K562 (cell line): ENCODE results near the gene UBXN6. TPM values are rescaled to one million over a fixed set of nuclear protein-coding genes. Genes with fewer than 3 reads are reported as not detected.
A peak's percentile ranks its signal among the peaks of the same experiment; 100 is the strongest.

Experiments used
- FOXP1 ChIP-seq: sonication (generic); formaldehyde crosslinking; IDR thresholded peaks from 2 replicates; pipeline ENCODE4 v1.8.0; 2022; ENCODE audit warnings: mild to moderate bottlenecking, missing genetic modification reagents
- GABPB2 ChIP-seq: fragments of 250-450 bp; sonication (Bioruptor Pico); conservative IDR thresholded peaks from 2 replicates; pipeline ENCODE4 v1.5.1; 2021; ENCODE audit warnings: mild to moderate bottlenecking
- MAFK ChIP-seq: IDR thresholded peaks from 2 replicates; pipeline ENCODE4 v1.6.1; 2011; ENCODE audit warnings: low read length, improper control_type of control experiment
- MCM5 ChIP-seq: fragments of 450-650 bp; IDR thresholded peaks from 2 replicates; pipeline ENCODE4 v1.6.1; 2016; ENCODE audit warnings: low read depth
- RAD21 ChIP-seq, 2 experiments: fragments of 250-450 bp in 1 of 2; fragments of 450-650 bp in 1 of 2; sonication (Bioruptor Pico) in 1 of 2; formaldehyde crosslinking in 1 of 2; IDR thresholded peaks in 1 of 2; conservative IDR thresholded peaks in 1 of 2; 2 replicates each; pipeline versions ENCODE4 v1.4.0 to v1.8.0; 2020 to 2022; ENCODE audit warnings: mild to moderate bottlenecking in 2 of 2, moderate library complexity in 1 of 2
- RBFOX2 ChIP-seq: fragments of 200-400 bp; formaldehyde crosslinking; IDR thresholded peaks from 2 replicates; pipeline ENCODE4 v1.6.1; 2017; ENCODE audit warnings: low read depth, mild to moderate bottlenecking, low read length, moderate library complexity
- RBM34 ChIP-seq: fragments of 200-400 bp; formaldehyde crosslinking; IDR thresholded peaks from 2 replicates; pipeline ENCODE4 v1.6.1; 2018; ENCODE audit warnings: low read length, borderline replicate concordance; ENCODE audit not compliant: insufficient read depth
- SAFB2 ChIP-seq: fragments of 200-400 bp; formaldehyde crosslinking; IDR thresholded peaks from 2 replicates; pipeline ENCODE4 v1.6.1; 2018; ENCODE audit warnings: borderline replicate concordance, low read length, low read depth, moderate library complexity; ENCODE audit not compliant: severe bottlenecking
- TAF1 ChIP-seq: IDR thresholded peaks from 2 replicates; pipeline ENCODE4 v1.6.1; 2011; ENCODE audit warnings: mild to moderate bottlenecking, low read length, moderate library complexity; ENCODE audit not compliant: insufficient read depth, control insufficient read depth, severe bottlenecking; ENCODE audit errors: extremely low read depth
- TEAD1 ChIP-seq, 2 experiments: fragments of 450-650 bp in 1 of 2; sonication (generic) in 1 of 2; formaldehyde crosslinking; IDR thresholded peaks; 2 replicates each; pipeline versions ENCODE4 v1.4.0 to v1.8.0; 2020 to 2022; ENCODE audit warnings: mild to moderate bottlenecking in 2 of 2, missing genetic modification reagents in 1 of 2
- ZNF644 ChIP-seq: fragments of 200-800 bp; sonication (Bioruptor generic); IDR thresholded peaks from 2 replicates; pipeline ENCODE4 v1.6.1; 2016; ENCODE audit warnings: low read depth, missing genetic modification characterization, missing compliant biosample characterization
- polyA plus RNA-seq, 8 experiments: library from polyadenylated mRNA; depleted of rRNA in 4 of 8; stranded (reverse) in 5 of 8; unstranded in 3 of 8; fragments of >200 nt; fragmentation: Nextera tagmentation in 2 of 8; fragmentation: Illumina TruSeq in 1 of 8; extraction: Ambion mirVana in 2 of 8; extraction: Trizol in 1 of 8; gene quantifications; 2 replicates each; pipeline versions ENCODE4 v1.2.1 to v1.2.3, GENCODE V29; 2011 to 2014; ENCODE audit warnings: inconsistent platforms in 1 of 8, missing spikeins in 1 of 8
- total RNA-seq, 7 experiments: library from RNA; depleted of rRNA in 6 of 7; stranded (reverse); fragments of >200 nt in 6 of 7; fragmentation: Illumina TruSeq in 2 of 7; extraction: Trizol in 2 of 7; gene quantifications; 2 replicates each; pipeline versions ENCODE4 v1.2.1 to v1.2.3, GENCODE V29; 2011 to 2021; ENCODE audit warnings: low replicate concordance in 1 of 7
- TF ChIP-seq, protein P1 (sequence below): sonication (generic); formaldehyde crosslinking; IDR thresholded peaks from 2 replicates; pipeline ENCODE4 v1.8.0; 2022; ENCODE audit warnings: mild to moderate bottlenecking, missing genetic modification reagents
- TF ChIP-seq, protein P2 (sequence below): sonication (generic); formaldehyde crosslinking; IDR thresholded peaks from 2 replicates; pipeline ENCODE4 v1.8.0; 2022; ENCODE audit warnings: mild to moderate bottlenecking, missing genetic modification reagents
- TF ChIP-seq, protein P3 (sequence below): fragments of 250-450 bp; sonication (Bioruptor Pico); IDR thresholded peaks from 2 replicates; pipeline ENCODE4 v1.5.0; 2021; ENCODE audit warnings: mild to moderate bottlenecking, borderline replicate concordance
- TF ChIP-seq, protein P4 (sequence below), 2 experiments: fragments of 450-650 bp; conservative IDR thresholded peaks; 2 replicates each; pipeline ENCODE4 v1.6.1; 2017; ENCODE audit warnings: mild to moderate bottlenecking in 2 of 2, moderate library complexity in 2 of 2

Gene UBXN6
- total and polyA plus RNA-seq, 9 of the 15 experiments (the other 6 are each of a cell fraction or from before 2014, with no cell fraction given): 0.48 to 90.2 (median 29.5) TPM

DNA sequence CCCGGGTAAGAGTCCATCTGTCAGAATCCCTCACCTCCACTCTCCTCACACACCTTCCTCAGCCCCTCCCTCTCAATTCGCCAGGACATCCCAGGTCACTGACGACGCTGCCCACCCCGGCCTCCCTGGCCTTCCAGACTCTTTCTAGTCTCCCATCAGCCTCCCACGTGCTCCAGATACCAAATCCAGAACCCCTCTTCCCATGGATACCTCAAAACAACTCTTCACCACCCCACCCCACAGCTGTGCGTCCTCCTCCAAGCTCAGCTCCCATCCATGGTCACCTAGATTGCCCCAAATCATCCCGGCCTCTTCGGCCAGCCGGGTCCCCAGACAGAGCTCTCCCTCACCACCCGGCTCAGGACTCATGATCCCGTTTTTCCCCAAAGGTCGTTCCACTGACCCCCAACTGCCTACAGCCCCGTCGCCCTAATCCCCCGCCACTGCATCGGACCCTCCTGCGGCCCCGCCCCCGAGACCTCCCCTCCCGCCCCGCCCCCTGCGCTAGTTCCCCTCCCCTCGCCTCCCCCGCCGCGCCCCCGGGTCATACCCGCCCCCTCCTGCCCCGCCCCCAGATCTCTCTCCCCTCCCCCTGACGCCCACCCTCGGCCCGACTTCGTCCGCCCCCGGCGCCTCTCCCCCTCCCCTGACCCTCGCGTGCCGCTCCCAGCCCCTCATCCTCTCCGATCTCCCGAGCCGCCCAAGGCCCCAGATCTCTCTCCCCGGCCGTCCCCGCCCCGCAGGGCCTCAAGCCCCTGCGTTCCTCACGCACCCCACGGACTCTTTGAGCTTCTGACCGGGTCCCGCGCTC is 546 bp downstream of the UBXN6 start (continued):
- TF ChIP-seq RBFOX2 (peak; percentile 52; the same call in 1 of the 2 replicates), MCM5 (no peak), GABPB2 (no peak), RAD21 (CRISPR knock-in tag; conservative IDR thresholded peaks at IDR 0.05 in 1 of 2, IDR thresholded peaks at IDR 0.05 in 1 of 2) (no peak), MAFK (no peak), ZNF644 (no peak), SAFB2 (no peak), FOXP1 (CRISPR knock-in tag) (no peak), TEAD1 (CRISPR knock-in tag; IDR thresholded peaks at IDR 0.05) (no peak), TAF1 (no peak), RBM34 (no peak)
- TF ChIP-seq, protein P1, sequence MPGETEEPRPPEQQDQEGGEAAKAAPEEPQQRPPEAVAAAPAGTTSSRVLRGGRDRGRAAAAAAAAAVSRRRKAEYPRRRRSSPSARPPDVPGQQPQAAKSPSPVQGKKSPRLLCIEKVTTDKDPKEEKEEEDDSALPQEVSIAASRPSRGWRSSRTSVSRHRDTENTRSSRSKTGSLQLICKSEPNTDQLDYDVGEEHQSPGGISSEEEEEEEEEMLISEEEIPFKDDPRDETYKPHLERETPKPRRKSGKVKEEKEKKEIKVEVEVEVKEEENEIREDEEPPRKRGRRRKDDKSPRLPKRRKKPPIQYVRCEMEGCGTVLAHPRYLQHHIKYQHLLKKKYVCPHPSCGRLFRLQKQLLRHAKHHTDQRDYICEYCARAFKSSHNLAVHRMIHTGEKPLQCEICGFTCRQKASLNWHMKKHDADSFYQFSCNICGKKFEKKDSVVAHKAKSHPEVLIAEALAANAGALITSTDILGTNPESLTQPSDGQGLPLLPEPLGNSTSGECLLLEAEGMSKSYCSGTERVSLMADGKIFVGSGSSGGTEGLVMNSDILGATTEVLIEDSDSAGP (CRISPR knock-in tag): no peak
- TF ChIP-seq, protein P2, sequence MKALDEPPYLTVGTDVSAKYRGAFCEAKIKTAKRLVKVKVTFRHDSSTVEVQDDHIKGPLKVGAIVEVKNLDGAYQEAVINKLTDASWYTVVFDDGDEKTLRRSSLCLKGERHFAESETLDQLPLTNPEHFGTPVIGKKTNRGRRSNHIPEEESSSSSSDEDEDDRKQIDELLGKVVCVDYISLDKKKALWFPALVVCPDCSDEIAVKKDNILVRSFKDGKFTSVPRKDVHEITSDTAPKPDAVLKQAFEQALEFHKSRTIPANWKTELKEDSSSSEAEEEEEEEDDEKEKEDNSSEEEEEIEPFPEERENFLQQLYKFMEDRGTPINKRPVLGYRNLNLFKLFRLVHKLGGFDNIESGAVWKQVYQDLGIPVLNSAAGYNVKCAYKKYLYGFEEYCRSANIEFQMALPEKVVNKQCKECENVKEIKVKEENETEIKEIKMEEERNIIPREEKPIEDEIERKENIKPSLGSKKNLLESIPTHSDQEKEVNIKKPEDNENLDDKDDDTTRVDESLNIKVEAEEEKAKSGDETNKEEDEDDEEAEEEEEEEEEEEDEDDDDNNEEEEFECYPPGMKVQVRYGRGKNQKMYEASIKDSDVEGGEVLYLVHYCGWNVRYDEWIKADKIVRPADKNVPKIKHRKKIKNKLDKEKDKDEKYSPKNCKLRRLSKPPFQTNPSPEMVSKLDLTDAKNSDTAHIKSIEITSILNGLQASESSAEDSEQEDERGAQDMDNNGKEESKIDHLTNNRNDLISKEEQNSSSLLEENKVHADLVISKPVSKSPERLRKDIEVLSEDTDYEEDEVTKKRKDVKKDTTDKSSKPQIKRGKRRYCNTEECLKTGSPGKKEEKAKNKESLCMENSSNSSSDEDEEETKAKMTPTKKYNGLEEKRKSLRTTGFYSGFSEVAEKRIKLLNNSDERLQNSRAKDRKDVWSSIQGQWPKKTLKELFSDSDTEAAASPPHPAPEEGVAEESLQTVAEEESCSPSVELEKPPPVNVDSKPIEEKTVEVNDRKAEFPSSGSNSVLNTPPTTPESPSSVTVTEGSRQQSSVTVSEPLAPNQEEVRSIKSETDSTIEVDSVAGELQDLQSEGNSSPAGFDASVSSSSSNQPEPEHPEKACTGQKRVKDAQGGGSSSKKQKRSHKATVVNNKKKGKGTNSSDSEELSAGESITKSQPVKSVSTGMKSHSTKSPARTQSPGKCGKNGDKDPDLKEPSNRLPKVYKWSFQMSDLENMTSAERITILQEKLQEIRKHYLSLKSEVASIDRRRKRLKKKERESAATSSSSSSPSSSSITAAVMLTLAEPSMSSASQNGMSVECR (CRISPR knock-in tag): 0 out of 2 replicates have a peak, but pooled peaks have one; percentile 7
- TF ChIP-seq, protein P3, sequence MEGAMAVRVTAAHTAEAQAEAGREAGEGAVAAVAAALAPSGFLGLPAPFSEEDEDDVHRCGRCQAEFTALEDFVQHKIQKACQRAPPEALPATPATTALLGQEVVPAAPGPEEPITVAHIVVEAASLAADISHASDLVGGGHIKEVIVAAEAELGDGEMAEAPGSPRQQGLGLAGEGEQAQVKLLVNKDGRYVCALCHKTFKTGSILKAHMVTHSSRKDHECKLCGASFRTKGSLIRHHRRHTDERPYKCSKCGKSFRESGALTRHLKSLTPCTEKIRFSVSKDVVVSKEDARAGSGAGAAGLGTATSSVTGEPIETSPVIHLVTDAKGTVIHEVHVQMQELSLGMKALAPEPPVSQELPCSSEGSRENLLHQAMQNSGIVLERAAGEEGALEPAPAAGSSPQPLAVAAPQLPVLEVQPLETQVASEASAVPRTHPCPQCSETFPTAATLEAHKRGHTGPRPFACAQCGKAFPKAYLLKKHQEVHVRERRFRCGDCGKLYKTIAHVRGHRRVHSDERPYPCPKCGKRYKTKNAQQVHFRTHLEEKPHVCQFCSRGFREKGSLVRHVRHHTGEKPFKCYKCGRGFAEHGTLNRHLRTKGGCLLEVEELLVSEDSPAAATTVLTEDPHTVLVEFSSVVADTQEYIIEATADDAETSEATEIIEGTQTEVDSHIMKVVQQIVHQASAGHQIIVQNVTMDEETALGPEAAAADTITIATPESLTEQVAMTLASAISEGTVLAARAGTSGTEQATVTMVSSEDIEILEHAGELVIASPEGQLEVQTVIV (CRISPR knock-in tag): no peak
- TF ChIP-seq, protein P4, sequence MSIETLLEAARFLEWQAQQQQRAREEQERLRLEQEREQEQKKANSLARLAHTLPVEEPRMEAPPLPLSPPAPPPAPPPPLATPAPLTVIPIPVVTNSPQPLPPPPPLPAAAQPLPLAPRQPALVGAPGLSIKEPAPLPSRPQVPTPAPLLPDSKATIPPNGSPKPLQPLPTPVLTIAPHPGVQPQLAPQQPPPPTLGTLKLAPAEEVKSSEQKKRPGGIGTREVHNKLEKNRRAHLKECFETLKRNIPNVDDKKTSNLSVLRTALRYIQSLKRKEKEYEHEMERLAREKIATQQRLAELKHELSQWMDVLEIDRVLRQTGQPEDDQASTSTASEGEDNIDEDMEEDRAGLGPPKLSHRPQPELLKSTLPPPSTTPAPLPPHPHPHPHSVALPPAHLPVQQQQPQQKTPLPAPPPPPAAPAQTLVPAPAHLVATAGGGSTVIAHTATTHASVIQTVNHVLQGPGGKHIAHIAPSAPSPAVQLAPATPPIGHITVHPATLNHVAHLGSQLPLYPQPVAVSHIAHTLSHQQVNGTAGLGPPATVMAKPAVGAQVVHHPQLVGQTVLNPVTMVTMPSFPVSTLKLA (conservative IDR thresholded peaks at IDR 0.05): peak in 1 of 2 experiments; percentile 21; a peak in 1 of 4 replicates
